ENCODE measurements around the gene CARD10.
"Not testable (repeated sequence)": the region's sequence is repeated elsewhere in the genome, so short reads cannot be mapped to it uniquely, and the experiment has no call there.

CARD10 gene

GRCh38 chr22:37484480-37485394 lies 34.5 kb downstream of the CARD10 start:
- peak; percentile 66 to 93 (median 82) for DNase-seq

GRCh38 chr22:37483050-37483449 lies 36.2 kb downstream of the CARD10 start:
- no peak for DNase-seq

GRCh38 chr22:37482244-37482643 lies 37.0 kb downstream of the CARD10 start:
- no peak for DNase-seq

- DNase-seq = no peak
These were observed 37.8 kb downstream of the CARD10 start for GRCh38 chr22:37481347-37481907.

GRCh38 chr22:37480387-37481346 lies 38.5 kb downstream of the CARD10 start:
- no peak for DNase-seq

- no peak for DNase-seq
These were observed 40.0 kb downstream of the CARD10 start for GRCh38 chr22:37479196-37479595.

GRCh38 chr22:37476389-37477329 lies 42.6 kb downstream of the CARD10 start:
- DNase-seq = no peak

GRCh38 chr22:37474447-37475090 lies 44.6 kb downstream of the CARD10 start:
- DNase-seq = no peak

GRCh38 chr22:37473437-37473946 lies 45.7 kb downstream of the CARD10 start:
- no peak for DNase-seq

GRCh38 chr22:37472418-37473006 lies 46.7 kb downstream of the CARD10 start:
- DNase-seq = peak; percentile 16 to 55 (median 32)

- DNase-seq = no peak
These were observed 47.3 kb downstream of the CARD10 start for GRCh38 chr22:37471727-37472417.

- DNase-seq = no peak
These were observed 49.1 kb downstream of the CARD10 start for GRCh38 chr22:37470087-37470445.

- no peak for DNase-seq
These were observed 49.7 kb downstream of the CARD10 start for GRCh38 chr22:37469416-37470086.

- not testable (repeated sequence) for DNase-seq
These were observed 51.0 kb downstream of the CARD10 start for GRCh38 chr22:37468201-37468695.

GRCh38 chr22:37467391-37467955 lies 51.7 kb downstream of the CARD10 start:
- DNase-seq = no peak

GRCh38 chr22:37464181-37464580 lies 55.0 kb downstream of the CARD10 start:
- DNase-seq = no peak

GRCh38 chr22:37462983-37463382 lies 56.2 kb downstream of the CARD10 start:
- no peak for DNase-seq

GRCh38 chr22:37462436-37462835 lies 56.8 kb downstream of the CARD10 start:
- no peak for DNase-seq

GRCh38 chr22:37461961-37462360 lies 57.3 kb downstream of the CARD10 start:
- DNase-seq = no peak
